NCI-H187 treated with DMSO at 0.1 percent for 48 hours (cell line): ENCODE measurements around the gene EIF6.
"Not testable (repeated sequence)": the region's sequence is repeated elsewhere in the genome, so short reads cannot be mapped to it uniquely, and the experiment has no call there.

Source experiments
- DNase-seq: peaks from one replicate; lab custom pipeline; 2025; lab: John Stamatoyannopoulos, UW

Gene EIF6

GRCh38 chr20:35254448-35254999 lies 30.0 kb downstream of the EIF6 start:
- DNase-seq = no peak

- DNase-seq = no peak
Measured at GRCh38 chr20:35253010-35253409, 31.6 kb downstream of the EIF6 start.

GRCh38 chr20:35252598-35252997 lies 32.0 kb downstream of the EIF6 start:
- not testable (repeated sequence) for DNase-seq

GRCh38 chr20:35252037-35252461 lies 32.5 kb downstream of the EIF6 start:
- no peak for DNase-seq

GRCh38 chr20:35251613-35251940 lies 33.0 kb downstream of the EIF6 start:
- no peak for DNase-seq

- no peak for DNase-seq
Measured at GRCh38 chr20:35248641-35249475, 35.7 kb downstream of the EIF6 start.

GRCh38 chr20:35246723-35247122 lies 37.8 kb downstream of the EIF6 start:
- no peak for DNase-seq

GRCh38 chr20:35243986-35244385 lies 40.6 kb downstream of the EIF6 start:
- no peak for DNase-seq

GRCh38 chr20:35243317-35243716 lies 41.3 kb downstream of the EIF6 start:
- no peak for DNase-seq

GRCh38 chr20:35240811-35241293 lies 43.7 kb downstream of the EIF6 start:
- no peak for DNase-seq

GRCh38 chr20:35240083-35240810 lies 44.3 kb downstream of the EIF6 start:
- DNase-seq = no peak

- DNase-seq = no peak
Measured at GRCh38 chr20:35238735-35239134, 45.8 kb downstream of the EIF6 start.

GRCh38 chr20:35238170-35238569 lies 46.4 kb downstream of the EIF6 start:
- no peak for DNase-seq

GRCh38 chr20:35237486-35237885 lies 47.1 kb downstream of the EIF6 start:
- DNase-seq = no peak

GRCh38 chr20:35235881-35236280 lies 48.7 kb downstream of the EIF6 start:
- peak; percentile 37 for DNase-seq

- DNase-seq = no peak
Measured at GRCh38 chr20:35232575-35232974, 52.0 kb downstream of the EIF6 start.
